GM18499 (cell line): ENCODE results near the gene TRIM7.
"Not testable (repeated sequence)": the region's sequence is repeated elsewhere in the genome, so short reads cannot be mapped to it uniquely, and the experiment has no call there.

Experiments
- ATAC-seq: cut with Tn5 transposase; IDR thresholded peaks from one replicate; pipeline ENCODE4 v1.9.1; 2021; ENCODE audit warnings: moderate number of reproducible peaks; ENCODE audit not compliant: insufficient read depth, unreplicated experiment

Gene TRIM7

GRCh38 chr5:181159286-181160151 lies 45.5 kb downstream of the TRIM7 start:
- no peak for ATAC-seq

- no peak for ATAC-seq
These were observed 46.1 kb downstream of the TRIM7 start for GRCh38 chr5:181158869-181159268.

GRCh38 chr5:181156758-181157157 lies 48.2 kb downstream of the TRIM7 start:
- ATAC-seq, result no peak

- no peak for ATAC-seq
These were observed 51.2 kb downstream of the TRIM7 start for GRCh38 chr5:181153814-181154213.

- ATAC-seq, result no peak
These were observed 52.6 kb downstream of the TRIM7 start for GRCh38 chr5:181152406-181152805.

- ATAC-seq, result no peak
These were observed 53.9 kb downstream of the TRIM7 start for GRCh38 chr5:181151146-181151545.

GRCh38 chr5:181149806-181150733 lies 54.9 kb downstream of the TRIM7 start:
- no peak for ATAC-seq

- ATAC-seq, result no peak
These were observed 55.6 kb downstream of the TRIM7 start for GRCh38 chr5:181149355-181149754.

- ATAC-seq, result not testable (repeated sequence)
These were observed 57.9 kb downstream of the TRIM7 start, which contains the start of gene OR2V2 for GRCh38 chr5:181146927-181147636. OR2V2 (plus strand) TSS chr5:181147586; CDS start chr5:181154943, 7,357 bp downstream.

- no peak for ATAC-seq
These were observed 59.9 kb downstream of the TRIM7 start for GRCh38 chr5:181145133-181145532.
